Retina (tissue), 1 donor: ENCODE measurements around the gene ELOB.

Experiments
- DNase-seq: peaks from one replicate; pipeline ENCODE4 v3.0.0-alpha.2; 2016

ELOB gene

DNA sequence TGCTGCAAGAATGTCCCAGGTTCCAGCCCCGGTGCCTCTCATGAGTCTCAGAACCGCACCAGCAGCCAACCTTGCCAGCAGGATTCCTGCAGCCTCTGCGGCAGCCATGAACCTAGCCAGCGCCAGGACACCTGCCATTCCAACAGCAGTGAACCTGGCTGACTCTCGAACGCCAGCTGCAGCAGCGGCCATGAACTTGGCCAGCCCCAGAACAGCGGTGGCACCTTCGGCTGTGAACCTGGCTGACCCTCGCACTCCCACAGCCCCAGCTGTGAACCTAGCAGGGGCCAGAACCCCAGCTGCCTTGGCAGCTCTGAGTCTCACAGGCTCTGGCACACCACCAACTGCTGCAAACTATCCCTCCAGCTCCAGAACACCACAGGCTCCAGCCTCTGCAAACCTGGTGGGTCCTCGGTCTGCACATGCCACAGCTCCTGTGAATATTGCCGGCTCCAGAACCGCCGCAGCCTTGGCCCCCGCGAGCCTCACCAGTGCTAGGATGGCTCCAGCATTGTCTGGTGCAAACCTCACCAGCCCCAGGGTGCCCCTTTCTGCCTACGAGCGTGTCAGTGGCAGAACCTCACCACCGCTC, 9.8 kb downstream of the ELOB start:
- no peak for DNase-seq

DNA sequence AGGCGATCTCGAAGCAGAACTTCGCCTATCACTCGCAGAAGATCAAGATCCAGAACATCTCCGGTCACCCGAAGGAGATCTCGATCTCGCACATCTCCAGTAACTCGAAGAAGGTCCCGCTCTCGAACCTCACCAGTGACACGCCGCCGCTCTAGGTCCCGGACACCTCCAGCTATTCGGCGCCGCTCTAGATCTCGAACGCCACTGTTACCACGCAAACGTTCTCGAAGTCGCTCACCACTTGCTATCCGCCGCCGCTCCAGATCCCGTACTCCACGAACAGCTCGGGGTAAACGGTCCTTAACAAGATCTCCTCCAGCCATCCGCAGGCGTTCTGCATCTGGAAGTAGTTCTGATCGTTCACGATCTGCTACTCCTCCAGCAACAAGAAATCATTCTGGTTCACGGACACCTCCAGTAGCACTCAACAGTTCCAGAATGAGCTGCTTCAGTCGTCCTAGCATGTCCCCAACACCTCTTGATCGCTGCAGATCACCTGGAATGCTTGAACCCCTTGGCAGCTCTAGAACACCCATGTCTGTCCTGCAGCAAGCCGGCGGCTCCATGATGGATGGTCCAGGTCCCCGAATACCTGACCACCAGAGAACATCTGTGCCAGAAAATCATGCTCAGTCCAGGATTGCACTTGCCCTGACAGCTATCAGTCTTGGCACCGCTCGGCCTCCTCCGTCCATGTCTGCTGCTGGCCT, 10.5 kb downstream of the ELOB start:
- DNase-seq = no peak

DNA sequence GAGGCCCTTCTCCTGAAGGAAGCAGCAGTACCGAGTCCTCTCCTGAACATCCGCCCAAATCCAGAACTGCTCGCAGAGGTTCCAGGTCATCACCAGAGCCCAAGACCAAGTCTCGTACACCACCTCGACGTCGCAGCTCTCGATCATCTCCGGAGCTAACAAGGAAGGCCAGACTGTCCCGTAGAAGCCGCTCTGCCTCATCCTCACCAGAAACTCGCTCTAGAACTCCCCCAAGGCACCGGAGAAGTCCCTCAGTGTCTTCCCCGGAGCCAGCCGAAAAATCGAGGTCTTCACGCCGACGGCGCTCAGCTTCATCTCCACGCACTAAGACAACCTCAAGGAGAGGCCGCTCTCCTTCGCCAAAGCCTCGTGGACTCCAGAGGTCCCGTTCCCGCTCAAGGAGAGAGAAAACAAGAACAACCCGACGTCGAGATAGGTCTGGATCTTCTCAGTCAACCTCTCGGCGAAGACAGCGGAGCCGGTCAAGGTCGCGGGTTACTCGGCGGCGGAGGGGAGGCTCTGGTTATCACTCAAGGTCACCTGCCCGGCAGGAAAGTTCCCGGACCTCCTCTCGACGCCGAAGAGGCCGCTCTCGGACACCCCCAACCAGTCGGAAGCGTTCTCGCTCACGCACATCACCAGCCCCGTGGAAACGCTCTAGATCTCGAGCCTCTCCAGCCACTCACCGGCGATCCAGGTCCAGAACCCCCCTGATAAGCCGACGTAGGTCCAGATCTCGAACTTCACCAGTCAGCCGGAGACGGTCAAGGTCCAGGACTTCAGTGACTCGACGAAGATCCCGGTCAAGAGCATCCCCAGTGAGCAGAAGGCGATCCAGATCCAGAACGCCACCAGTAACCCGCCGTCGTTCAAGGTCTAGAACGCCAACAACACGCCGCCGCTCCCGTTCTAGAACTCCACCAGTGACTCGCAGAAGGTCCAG, 11.3 kb downstream of the ELOB start:
- no peak for DNase-seq

DNA sequence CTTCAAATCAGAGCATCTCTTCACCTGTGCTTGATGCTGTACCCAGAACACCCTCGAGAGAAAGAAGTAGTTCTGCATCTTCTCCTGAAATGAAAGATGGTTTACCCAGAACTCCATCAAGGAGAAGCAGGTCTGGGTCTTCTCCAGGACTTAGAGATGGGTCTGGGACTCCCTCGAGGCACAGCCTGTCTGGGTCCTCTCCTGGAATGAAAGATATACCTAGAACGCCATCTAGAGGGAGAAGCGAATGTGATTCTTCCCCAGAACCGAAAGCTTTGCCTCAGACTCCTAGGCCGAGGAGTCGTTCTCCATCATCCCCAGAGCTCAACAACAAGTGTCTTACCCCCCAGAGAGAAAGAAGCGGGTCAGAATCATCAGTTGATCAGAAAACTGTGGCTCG, 12.4 kb downstream of the ELOB start:
- no peak for DNase-seq

DNA sequence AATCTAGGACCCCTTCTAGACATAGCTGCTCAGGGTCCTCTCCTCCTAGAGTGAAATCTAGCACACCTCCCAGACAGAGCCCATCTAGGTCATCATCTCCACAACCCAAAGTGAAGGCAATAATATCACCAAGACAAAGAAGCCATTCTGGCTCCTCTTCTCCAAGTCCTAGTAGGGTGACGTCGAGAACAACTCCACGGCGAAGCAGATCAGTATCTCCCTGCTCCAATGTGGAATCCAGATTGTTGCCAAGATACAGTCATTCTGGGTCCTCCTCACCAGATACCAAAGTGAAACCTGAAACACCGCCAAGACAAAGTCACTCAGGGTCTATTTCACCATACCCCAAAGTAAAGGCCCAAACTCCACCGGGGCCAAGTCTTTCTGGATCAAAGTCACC, 13.9 kb downstream of the ELOB start:
- DNase-seq = no peak

DNA sequence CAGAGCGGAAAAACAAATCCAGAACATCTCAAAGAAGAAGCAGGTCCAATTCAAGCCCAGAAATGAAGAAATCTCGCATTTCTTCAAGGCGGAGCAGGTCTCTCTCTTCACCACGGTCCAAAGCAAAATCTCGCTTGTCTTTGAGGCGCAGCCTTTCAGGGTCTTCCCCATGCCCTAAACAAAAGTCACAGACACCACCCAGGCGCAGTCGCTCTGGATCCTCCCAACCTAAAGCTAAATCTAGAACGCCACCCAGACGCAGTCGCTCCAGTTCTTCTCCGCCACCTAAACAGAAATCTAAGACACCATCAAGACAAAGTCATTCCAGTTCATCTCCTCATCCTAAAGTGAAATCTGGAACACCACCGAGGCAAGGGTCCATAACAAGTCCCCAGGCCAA, 14.4 kb downstream of the ELOB start:
- no peak for DNase-seq

DNA sequence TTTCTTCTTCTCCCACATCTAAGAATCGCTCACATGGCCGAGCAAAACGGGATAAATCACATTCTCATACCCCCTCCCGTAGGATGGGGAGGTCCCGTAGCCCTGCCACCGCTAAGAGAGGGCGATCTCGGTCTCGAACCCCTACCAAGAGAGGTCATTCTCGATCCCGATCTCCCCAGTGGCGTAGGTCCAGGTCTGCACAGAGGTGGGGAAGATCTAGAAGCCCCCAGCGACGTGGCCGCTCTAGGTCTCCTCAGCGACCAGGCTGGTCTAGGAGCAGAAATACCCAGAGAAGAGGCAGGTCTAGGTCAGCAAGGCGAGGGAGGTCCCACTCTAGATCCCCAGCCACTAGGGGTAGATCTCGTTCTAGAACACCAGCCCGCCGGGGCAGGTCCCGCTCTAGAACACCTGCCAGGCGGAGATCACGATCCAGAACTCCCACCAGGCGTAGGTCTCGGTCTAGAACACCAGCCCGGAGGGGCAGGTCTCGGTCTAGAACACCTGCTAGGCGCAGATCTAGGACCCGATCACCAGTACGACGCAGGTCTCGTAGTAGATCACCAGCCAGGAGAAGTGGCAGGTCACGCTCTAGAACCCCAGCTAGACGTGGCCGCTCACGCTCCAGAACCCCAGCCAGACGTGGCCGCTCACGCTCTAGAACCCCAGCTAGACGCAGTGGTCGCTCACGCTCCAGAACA, 15.0 kb downstream of the ELOB start:
- no peak for DNase-seq

DNA sequence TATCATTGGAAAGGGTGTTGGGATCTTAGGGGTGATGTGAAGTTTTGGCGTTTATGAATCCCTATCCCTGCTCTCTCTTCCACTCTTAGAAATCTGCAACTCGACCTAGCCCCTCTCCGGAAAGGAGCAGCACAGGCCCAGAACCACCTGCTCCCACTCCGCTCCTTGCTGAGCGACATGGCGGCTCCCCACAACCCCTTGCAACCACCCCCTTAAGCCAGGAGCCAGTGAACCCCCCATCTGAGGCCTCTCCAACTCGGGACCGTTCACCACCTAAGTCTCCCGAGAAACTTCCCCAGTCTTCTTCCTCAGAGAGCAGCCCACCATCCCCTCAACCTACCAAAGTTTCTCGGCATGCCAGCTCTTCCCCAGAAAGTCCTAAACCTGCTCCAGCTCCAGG, 15.6 kb downstream of the ELOB start:
- no peak for DNase-seq

DNA sequence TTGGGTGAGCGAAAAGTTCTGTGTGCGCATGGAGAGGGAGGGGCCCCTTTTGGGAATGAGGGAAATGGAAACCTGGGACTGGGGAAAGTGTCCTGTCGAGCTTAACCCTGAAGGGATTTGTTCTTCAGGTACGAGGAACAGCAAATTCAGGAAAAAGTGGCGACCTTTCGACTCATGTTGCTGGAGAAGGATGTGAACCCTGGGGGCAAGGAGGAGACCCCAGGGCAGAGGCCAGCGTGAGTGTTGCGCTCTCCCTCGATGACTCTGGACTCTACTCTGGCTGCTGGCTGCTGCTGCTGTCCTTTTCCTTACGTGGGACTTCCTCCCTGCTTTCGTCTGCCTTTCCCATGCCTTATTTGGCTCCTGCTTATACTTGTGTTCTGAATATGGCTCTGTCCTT, 19.7 kb downstream of the ELOB start:
- no peak for DNase-seq

DNA sequence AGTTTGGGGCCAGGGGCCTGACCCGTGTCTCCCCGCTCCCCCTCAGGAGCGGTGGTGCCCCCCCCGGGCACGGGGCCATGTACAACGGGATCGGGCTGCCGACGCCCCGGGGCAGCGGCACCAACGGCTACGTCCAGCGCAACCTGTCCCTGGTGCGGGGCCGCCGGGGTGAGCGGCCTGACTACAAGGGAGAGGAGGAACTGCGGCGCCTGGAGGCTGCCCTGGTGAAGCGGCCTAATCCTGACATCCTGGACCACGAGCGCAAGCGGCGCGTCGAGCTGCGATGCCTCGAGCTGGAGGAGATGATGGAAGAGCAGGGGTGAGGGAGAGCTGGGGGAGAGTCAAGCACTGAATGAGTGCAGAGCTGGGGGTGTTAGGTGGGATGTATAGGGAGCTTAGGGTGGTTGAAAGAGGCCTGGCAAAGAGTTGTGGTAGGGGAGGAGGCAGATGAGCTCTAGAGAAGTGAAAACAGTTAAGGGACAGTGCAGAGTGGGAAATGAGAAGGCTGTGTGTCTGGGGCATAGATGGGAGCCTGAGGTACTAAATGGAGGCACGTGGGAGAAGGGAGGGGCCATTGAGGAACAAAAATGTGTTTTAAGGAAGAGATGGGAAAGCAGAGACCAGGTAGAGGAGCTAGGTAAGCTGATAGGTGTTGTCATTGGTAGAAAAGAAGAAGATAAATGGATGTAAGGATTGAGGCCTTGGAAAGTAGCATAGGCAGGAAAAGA, 20.6 kb downstream of the ELOB start:
- no peak for DNase-seq

DNA sequence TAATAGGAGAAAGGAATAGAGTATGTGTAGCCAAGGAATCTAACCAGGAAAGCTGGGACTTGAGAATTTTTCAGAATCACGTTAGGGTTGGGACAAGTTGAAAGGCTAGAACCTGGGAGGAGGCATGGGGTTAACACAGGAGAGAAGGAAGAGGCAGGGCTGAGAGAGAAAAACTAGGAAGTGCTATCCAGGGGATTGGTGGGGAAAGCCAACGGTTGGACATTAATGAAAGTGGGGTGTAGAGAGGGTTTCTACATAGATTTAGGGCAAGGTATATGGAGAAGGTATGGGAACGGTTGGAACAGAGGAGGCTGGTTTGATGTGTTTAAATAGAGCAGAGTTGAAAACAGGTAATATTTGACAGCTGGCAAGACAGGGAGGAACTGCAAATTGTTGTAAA, 21.9 kb downstream of the ELOB start:
- DNase-seq = no peak

DNA sequence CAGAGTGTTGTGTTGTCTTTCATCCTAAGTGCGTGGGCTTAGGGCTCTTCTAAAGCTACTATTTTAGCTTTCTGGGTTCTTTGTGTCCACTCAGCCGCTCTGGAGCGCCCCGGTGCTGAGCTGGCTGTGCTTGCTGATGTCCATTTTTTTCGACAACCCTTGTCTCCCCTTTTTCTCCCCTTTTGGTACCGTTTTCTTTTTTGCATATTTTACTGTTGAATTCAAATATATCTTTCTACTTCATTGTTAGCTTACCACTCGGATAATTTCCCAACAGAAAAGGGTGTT, 23.4 kb downstream of the ELOB start:
- no peak for DNase-seq

DNA sequence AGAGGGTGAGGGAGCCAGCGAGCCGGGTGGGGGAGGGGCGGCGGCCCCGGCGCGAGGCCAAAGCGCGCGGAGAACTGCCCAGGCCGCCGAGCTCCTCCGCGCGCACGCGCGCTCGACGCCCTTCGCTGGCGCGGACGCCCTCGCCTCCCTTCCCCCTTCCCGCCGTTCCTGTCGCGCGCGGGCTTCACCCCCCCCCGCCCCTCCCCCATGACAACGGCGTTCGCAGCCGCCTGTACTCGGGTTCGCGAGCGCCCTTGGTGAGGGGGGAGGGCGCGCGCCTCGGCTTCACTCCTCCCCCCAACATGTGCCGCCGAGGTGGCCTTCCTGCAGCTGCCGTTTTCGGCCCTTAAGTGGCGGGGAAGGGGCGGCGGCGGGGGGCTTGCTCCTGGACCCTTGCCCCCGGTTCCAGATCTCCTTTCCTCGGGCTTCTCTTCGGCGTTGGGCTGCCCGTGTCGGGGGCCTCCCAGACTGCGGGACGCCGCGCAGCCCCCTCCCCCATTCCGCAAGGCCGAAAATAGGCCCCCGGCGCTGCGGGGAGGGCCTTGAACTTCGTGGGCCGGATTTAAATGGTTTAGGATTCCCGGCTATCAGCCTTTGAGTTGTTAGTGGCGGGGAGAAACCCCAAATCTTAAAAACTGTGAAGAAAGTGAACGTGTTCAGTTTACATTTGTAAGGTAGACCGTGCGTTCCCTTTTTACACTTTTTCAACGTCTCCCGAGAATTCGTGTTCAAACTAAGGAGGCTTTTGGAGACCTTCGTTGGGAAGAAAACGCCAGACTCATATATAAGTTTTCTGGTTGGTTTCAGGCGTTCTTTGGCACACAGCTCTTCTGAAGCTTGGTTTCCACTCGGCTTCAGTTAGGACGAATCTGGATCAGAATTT, 24.0 kb downstream of the ELOB start:
- peak; percentile 63 for DNase-seq

DNA sequence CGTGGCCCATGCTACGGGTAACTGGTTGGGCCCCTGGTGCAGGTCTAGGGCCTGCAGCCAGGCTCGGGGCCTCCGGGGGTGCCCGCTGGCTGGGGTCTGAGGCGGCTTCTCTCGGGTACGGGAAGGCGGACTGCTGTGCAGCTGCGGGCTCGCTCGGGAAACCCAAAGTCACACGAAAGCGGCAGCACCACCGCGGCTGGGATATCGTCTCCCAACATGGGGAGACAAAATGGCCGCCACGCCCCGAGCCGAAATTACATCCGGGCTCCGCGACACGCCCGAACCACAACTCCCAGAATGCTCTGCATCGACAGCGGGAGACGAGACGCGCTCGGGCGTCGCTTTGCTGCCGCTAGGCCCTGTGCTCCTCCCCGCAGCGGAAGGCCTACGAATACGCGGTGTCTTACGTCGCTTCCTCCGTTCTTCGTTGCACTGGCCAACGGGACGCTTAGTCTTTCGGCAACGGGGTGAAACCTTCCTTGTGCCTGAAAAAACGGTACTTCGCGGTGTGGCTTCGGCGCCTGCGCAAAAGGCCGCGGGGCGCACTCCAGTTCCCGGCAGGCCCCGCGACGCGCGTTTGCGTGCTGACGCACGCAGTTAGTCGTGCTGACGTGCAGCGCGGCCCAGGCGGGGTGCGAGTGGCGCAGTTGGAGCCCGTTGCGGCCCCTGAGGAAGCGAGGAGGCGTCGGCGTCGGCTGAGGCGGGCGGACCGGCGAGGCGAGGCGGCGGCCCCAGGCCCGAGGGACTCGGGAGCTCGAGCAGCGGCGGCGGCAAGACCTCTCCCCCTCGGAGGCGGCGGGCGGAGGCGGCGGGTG, 24.8 kb downstream of the ELOB start, which contains the start of gene SRRM2:
Gene SRRM2 (plus strand): TSS at position 604 of the 815 bp plus-strand sequence. CDS start 3,727 bp downstream, outside the sequence.
- peak; percentile 100 for DNase-seq

DNA sequence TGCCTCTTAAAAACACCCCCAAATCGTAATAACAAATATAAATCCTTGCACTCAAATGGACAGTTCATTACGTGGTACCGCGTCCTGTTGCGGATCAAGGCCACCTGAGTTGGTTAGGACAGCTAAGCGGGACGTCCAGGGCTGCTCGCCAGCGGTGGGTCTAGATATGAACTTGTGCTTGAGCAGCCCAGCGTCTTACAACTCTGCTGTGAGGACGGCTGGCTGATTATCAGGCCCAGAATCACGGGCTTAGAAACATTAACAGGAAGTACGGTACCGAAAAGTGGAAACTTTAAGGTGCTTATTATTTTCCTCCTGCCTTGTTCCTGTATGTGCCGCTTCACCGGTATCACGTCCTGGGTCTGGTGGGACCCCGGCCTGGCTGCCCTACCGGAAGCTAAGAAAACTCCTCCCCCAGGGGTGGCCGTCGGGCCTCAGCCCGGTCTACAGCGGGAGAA, 25.5 kb downstream of the ELOB start:
- DNase-seq = no peak

DNA sequence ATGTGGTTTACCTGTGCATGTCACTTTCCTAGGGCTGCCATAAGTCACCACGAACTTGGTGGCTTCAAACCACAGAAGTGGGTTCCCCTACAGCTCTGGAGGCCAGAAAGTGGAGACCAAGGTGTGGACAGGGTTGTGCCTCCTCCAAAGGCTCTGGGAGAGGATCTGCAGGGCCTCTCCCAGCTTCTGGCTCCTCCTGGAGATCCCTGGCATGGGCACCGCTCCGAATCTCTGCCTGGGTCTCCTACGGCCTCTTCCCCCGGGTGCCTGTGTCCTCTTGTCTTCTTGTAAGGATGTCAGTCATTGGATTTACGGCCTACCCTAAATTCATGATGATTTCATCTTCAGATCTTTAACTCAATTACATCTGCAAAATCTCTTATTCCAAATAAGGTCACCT, 27.1 kb downstream of the ELOB start:
- no peak for DNase-seq

DNA sequence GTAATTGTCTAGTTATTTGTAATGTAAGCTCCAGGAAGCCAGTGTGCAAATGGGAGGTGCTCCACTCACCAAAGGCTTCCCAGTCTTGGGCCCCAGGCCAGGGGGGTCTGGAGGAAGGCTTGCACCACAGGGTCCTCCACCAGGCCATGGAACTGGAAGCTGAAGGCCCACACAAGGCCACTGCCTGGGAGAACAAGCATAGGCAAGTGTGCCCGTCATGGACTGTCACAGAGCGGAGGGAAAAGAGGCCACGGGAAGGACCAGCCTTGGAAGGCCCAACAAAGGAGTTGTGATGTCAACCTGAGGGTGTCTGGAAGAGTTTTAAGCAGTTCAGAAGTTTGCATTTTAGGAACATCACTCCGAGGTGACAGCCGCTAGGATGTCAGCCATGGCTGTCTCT, 27.6 kb downstream of the ELOB start:
- no peak for DNase-seq

DNA sequence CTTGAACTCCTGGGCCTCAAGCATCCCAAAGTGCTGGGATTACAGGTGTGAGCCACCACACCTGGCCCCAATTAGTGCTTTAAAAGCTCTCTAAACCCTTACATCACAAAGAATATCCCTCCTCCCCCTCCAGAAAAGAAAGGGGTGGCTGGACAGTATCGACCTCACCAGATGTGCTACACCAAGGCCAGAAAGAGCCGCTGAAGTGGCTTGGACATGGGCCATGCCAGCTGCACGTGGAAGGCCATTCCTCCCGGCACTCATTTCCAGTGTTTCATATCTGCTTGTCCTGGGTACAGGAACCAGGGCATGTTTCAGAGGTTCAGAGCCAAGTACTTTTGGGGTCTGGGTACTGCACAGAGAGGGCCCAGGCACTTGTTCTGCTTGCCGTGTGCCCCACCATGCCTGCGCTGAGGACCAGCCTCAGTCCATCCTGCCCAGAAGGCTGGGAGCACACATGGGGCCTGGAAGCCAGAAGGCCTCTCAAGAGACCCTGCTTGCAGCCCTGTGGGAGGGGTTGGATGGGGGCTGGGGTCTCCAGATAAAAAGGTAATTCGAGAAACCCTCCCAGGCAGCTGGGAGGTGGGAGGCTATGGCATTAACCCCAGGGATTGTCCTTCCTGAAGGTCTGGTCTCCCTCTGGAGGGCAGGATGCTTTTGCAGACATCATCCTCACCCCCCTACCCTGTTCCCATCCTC, 28.2 kb downstream of the ELOB start:
- DNase-seq = no peak

DNA sequence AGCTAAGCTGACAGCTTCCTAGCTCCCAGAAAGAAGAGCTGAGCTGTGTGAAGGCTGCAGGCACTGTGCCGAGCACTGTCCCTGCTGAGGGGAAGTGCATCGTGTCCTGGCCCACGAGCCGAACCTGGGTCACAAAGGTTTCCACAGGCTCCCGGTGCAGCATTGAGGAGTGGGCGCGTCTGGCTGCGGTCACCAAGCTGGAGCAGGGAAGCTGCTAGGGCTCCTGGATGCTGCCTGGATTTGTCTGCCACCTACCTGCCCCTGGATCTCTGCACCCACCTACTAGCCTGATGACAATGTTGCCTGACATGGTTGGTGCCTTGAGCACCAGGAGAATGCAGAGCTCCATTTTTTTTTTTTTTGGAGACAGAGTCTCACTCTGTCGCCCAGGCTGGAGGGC, 31.1 kb downstream of the ELOB start:
- DNase-seq = no peak
